Measurements from ENCODE around the gene SULT1B1. TPM values are rescaled to one million over a fixed set of nuclear protein-coding genes. Genes with fewer than 3 reads are reported as not detected.

The SULT1B1 gene
- total RNA-seq, 4 donors from 2014 or later = 0.39 to 3.3 (median 1.1) TPM

- Histone ChIP-seq H3K4me1 (peaks cover 0 to 40% (median 10%) of the 10 kb centered on the region in 4 donors), H3K27me3 (no peaks in the 10 kb centered on the region), H3K36me3 (no peaks in the 10 kb centered on the region), H3K4me3 (no peak overlapping the region), H3K27ac (peak overlapping the region in 1 of 4 donors; percentile 79), H3K9me3 (peaks cover 0 to 4% (median 0%) of the 10 kb centered on the region in 4 donors)
- no peak for DNase-seq (ENCODE audit: low spot score in 2 of 2)
- WGBS, 2 donors = 83 to 91% methylated on average over 2 of the region's 2 CpGs
- no peak for TF ChIP-seq CTCF (IDR thresholded peaks at IDR 0.05)
- TF ChIP-seq POLR2A (IDR thresholded peaks at IDR 0.05) = no peak
- no peak for TF ChIP-seq EP300 (IDR thresholded peaks at IDR 0.05)
Observed at GRCh38 chr4:69727926-69728325, 32.5 kb downstream of the SULT1B1 start.

- 69 to 78% methylated on average over 1 of the region's 1 CpG for WGBS, 2 donors
- H3K27ac ChIP-seq = peak overlapping the region in 2 of 4 donors; percentile 79
- H3K27me3 ChIP-seq = no peaks in the 10 kb centered on the region
- no peak for DNase-seq (ENCODE audit: low spot score in 2 of 2)
- TF ChIP-seq POLR2A (IDR thresholded peaks at IDR 0.05) (no peak), EP300 (IDR thresholded peaks at IDR 0.05) (no peak), CTCF (IDR thresholded peaks at IDR 0.05) (no peak)
- H3K36me3 ChIP-seq = no peaks in the 10 kb centered on the region
- H3K4me3 ChIP-seq = no peak overlapping the region
- H3K4me1 ChIP-seq = peaks cover 0 to 37% (median 10%) of the 10 kb centered on the region in 4 donors
- peaks cover 0 to 4% (median 0%) of the 10 kb centered on the region in 4 donors for H3K9me3 ChIP-seq
Observed at GRCh38 chr4:69727426-69727825, 33.0 kb downstream of the SULT1B1 start.

GRCh38 chr4:69726971-69727370 is 33.4 kb downstream of the SULT1B1 start:
- WGBS, 2 donors = 56 to 59% methylated on average over 4 of the region's 4 CpGs
- TF ChIP-seq CTCF (IDR thresholded peaks at IDR 0.05) = no peak
- no peak for TF ChIP-seq EP300 (IDR thresholded peaks at IDR 0.05)
- TF ChIP-seq POLR2A (IDR thresholded peaks at IDR 0.05) = no peak

GRCh38 chr4:69718396-69719271 is 41.8 kb downstream of the SULT1B1 start:
- 21 to 26% methylated on average over 4 of the region's 4 CpGs for WGBS, 2 donors

More at GRCh38 chr4:69726971-69727370, 33.4 kb downstream of the SULT1B1 start:
- no peak overlapping the region for H3K4me3 ChIP-seq
- no peak for DNase-seq (ENCODE audit: low spot score in 2 of 2)
- H3K9me3 ChIP-seq = peaks cover 0 to 4% (median 0%) of the 10 kb centered on the region in 4 donors
- H3K36me3 ChIP-seq = no peaks in the 10 kb centered on the region
- H3K27ac ChIP-seq = peak overlapping the region in 2 of 4 donors; percentile 79
- H3K27me3 ChIP-seq = no peaks in the 10 kb centered on the region
- peaks cover 0 to 33% (median 9%) of the 10 kb centered on the region in 4 donors for H3K4me1 ChIP-seq

More at GRCh38 chr4:69718396-69719271, 41.8 kb downstream of the SULT1B1 start:
- no peaks in the 10 kb centered on the region for H3K27me3 ChIP-seq
- TF ChIP-seq CTCF (IDR thresholded peaks at IDR 0.05) = no peak
- no peak for TF ChIP-seq POLR2A (IDR thresholded peaks at IDR 0.05)
- peak; percentile 81 to 85 for TF ChIP-seq EP300 (IDR thresholded peaks at IDR 0.05)
- no peak for DNase-seq (ENCODE audit: low spot score in 2 of 2)
- H3K36me3 ChIP-seq = no peaks in the 10 kb centered on the region
- H3K27ac ChIP-seq = peak overlapping the region; percentile 55 to 80 (median 72)
- H3K9me3 ChIP-seq = no peaks in the 10 kb centered on the region
- H3K4me3 ChIP-seq = no peak overlapping the region
- peaks cover 0 to 24% (median 3%) of the 10 kb centered on the region in 4 donors for H3K4me1 ChIP-seq

Measured in tibial nerve (tissue), 4 donors.